Right cardiac atrium (tissue), 5 donors: Measurements from ENCODE around the gene PRDM16. TPM values are rescaled to one million over a fixed set of nuclear protein-coding genes. Genes with fewer than 3 reads are reported as not detected.

ENCODE experiments used
- ATAC-seq, 2 donors: fragments of 200-7000 bp; cut with Tn5 transposase; one replicate each; pipeline versions ENCODE4 v1.8.0 to v1.9.1; 2020; ENCODE audit warnings: moderate library complexity in 2 of 2, mild to moderate bottlenecking in 1 of 2
- DNase-seq, 3 donors: peaks; one replicate each; pipeline ENCODE4 v3.0.0-alpha.2; 2020
- H3K27ac ChIP-seq: one replicate; pipeline ENCODE4 v1.5.1; 2013; ENCODE audit warnings: mild to moderate bottlenecking, low read length, control low read depth, moderate library complexity
- H3K27me3 ChIP-seq: one replicate; pipeline ENCODE4 v1.6.1; 2013; ENCODE audit not compliant: control insufficient read depth, insufficient read depth
- H3K4me1 ChIP-seq: one replicate; pipeline ENCODE4 v1.6.1; 2013; ENCODE audit warnings: low read length; ENCODE audit not compliant: control insufficient read depth, insufficient read depth
- H3K4me3 ChIP-seq: one replicate; pipeline ENCODE4 v1.5.1; 2013; ENCODE audit warnings: low read length, control low read depth
- H3K9me3 ChIP-seq: one replicate; pipeline ENCODE4 v1.6.1; 2013; ENCODE audit warnings: low read length; ENCODE audit not compliant: control insufficient read depth
- WGBS: extraction: QIAGEN DNeasy Blood & Tissue Kit; methylation state at CpG from one replicate; pipeline ENCODE4 v1.1.7; 2013; 5-methylcytosine and 5-hydroxymethylcytosine counted together
- intact Hi-C, 4 donors: fragments of 100-400 bp; cut with DNase I; formaldehyde crosslinking; loops; one replicate each; pipeline versions ENCODE4 v1.11.0 to v1.14.0; 2022 to 2023
- polyA plus RNA-seq: library from polyadenylated mRNA; stranded (reverse); fragments of 200-250 nt; gene quantifications from one replicate; pipeline ENCODE4 v1.2.3, GENCODE V29; 2013
- total RNA-seq, 4 donors: library from RNA; stranded (reverse); fragmentation: NEBNext Ultra II Directional; extraction: Animal tissue kit (Norgen Biotek cat#: 25700); gene quantifications; one replicate each; pipeline ENCODE4 v1.2.1, GENCODE V29; 2021
- donor health status: healthy with polysubstance abuse.
- donor health status: DM: no; HTN: yes; CAD: no.
- donor health status: DM: no; HTN: no; CAD: no.
- donor health status: DM: no; HTN: yes; CAD: no; lungs with severe emphysema.
- donor health status: DM: yes; HTN: yes; CAD: no.

Gene PRDM16
- total and polyA plus RNA-seq, 5 donors: 1.1 to 2.9 (median 1.9) TPM

DNA sequence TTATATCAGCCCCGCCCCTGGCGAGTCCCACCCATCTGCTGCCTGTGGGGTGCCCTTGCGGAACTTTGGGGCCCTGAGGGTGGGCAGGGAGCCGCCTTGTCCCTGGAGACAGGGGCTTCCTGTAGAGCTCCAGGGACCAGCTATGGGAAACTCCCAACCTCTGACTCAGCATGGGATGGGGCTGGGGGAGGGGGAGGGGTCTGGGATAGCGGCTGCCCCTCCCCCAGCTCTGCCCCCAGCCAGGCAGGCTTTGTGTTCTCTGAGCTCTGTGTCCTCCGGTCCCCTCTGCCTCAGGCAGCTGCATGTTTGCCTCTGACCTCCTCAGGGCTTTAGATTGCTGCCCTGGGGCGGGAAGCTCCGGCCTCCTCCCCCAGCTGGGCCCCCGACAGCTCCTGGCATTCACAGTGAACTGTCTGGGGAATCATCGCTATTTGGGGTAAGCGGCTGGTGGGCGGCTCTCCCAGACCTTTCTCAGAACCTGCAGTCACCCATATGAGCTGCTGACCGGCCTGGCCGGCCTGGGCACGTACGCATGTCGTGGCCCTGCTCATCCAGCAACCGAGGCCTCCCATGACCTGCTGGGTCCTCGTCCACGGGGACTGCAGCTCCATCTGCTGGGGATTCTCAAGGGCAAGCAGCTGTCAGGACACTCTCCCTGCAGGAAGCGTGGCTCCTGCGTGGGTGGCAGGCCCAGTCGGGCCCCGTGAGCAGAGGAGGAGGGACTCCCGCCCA, 402.5 kb downstream of the PRDM16 start:
- Histone ChIP-seq H3K4me1 (no peaks in the 10 kb centered on the region), H3K4me3 (no peak overlapping the region), H3K27ac (no peak overlapping the region), H3K9me3 (no peaks in the 10 kb centered on the region), H3K27me3 (no peaks in the 10 kb centered on the region)
- WGBS: 29% methylated on average over 25 of the region's 25 CpGs
- ATAC-seq (peak; percentile 52 to 53), DNase-seq (peak; percentile 47 to 80 (median 69))
- intact Hi-C loops: no loop called here

DNA sequence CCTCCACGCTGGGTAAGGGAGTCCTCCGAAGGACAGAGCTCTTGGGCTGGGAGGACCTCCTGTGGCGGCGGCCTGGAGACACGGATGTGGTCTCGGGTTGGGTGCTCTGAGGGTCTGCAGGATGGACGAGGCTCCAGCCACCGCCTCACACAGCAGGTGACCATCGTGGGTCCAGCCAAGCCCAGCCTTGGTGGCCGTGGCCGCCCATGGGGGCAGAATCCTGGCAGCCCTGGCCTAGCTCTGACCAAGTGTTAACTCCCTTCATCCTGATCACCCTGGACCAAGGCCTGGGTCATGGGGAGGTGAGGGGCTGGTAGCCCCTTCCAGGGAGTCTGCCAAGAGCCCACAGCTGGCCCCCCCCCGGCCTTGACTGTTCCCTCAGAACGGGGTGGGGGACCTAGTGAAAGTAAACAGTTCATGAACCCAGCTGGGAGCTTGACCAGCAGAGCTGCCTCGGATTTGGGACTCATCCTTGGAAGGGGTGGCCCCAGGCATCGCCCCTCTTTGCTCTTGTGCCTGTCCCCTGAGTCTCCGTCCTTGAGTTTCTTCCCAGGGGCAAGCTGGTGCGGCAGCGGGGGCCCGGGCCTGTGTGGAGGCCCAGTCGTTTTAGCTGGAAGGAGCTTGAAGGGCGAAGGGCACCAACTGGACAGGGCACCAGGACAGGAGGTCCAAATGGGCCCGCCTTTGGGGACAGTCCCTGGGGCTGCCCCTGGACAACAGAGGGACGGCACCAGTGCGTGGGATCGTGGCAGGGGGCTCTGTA, 403.3 kb downstream of the PRDM16 start:
- H3K27me3 ChIP-seq: no peaks in the 10 kb centered on the region
- WGBS: 75% methylated on average over 25 of the region's 25 CpGs
- no peak for ATAC-seq

DNA sequence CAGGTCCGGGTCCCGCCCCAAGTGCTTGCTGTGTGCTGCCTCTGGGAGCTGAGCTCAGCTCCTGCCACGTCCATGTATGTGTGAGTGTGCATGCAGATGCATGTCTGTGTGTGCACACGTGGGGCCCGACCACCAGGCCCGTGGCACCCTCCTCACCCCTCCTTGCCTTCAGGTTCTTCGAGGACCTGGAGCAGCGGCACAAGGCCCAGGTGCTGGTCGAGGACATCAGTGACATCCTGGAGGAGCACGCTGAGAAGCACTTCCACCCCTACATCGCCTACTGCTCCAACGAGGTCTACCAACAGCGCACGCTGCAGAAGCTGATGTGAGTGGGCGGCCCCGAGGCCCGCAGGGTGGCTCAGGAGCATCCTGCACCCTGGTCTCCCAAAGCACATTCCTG, 403.9 kb downstream of the PRDM16 start:
- no peaks in the 10 kb centered on the region for H3K27me3 ChIP-seq
- WGBS: 92% methylated on average over 17 of the region's 17 CpGs
- intact Hi-C loops: no loop called here

More for the DNA sequence above, 403.3 kb downstream of the PRDM16 start:
- H3K4me1 ChIP-seq: no peaks in the 10 kb centered on the region
- peak in 1 of 3 donors; percentile 37 for DNase-seq
- H3K9me3 ChIP-seq: no peaks in the 10 kb centered on the region
- H3K27ac ChIP-seq: no peak overlapping the region
- H3K4me3 ChIP-seq: no peak overlapping the region
- intact Hi-C loops: no loop called here

DNA sequence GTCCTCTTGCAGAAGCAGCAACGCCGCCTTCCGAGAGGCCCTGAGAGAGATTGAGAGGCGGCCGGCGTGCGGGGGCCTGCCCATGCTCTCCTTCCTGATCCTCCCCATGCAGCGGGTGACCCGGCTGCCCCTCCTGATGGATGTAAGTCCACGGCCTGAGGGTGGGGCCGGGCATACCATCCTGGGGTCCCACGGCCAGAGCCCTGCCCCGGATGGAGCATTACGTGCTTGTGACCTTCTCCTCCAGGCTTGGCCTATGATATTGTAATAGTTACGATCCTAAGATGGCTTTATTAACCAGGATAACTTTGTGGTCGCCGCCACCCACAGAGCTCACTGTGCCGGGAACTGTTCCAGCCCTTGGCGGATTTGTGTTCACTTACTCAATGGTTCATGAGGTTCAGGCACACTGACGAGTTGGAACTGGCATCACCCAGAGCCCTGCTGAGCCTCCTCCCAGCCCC, 404.4 kb downstream of the PRDM16 start:
- H3K4me1 ChIP-seq: no peaks in the 10 kb centered on the region
- peak in 2 of 3 donors; percentile 30 to 51 for DNase-seq
- no peak for ATAC-seq
- 78% methylated on average over 20 of the region's 20 CpGs for WGBS
- no peaks in the 10 kb centered on the region for H3K9me3 ChIP-seq
- intact Hi-C loops: no loop called here
- H3K27ac ChIP-seq: no peak overlapping the region
- no peak overlapping the region for H3K4me3 ChIP-seq
- H3K27me3 ChIP-seq: no peaks in the 10 kb centered on the region

More for the DNA sequence above, 403.9 kb downstream of the PRDM16 start:
- ATAC-seq (no peak), DNase-seq (peak in 2 of 3 donors; percentile 24 to 33)
- no peak overlapping the region for H3K4me3 ChIP-seq
- H3K27ac ChIP-seq: no peak overlapping the region
- H3K9me3 ChIP-seq: no peaks in the 10 kb centered on the region
- H3K4me1 ChIP-seq: no peaks in the 10 kb centered on the region

DNA sequence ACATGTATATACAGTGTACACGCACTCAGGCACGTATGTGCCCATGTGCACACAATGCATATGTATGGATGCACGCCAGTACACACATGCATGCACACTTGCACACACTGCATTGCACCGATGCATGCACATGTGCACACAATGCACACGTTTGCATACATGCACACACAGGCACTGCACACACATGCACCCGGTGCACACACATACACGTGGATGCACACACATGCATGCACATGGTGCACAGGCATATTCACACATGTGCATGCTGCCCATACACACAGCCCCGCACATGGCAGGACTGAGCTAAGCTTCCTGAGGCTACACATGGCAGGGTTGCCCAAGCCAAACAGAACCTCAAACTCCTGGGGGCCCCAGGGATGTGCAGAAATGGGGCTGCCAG, 405.0 kb downstream of the PRDM16 start:
- ATAC-seq: no peak
- H3K9me3 ChIP-seq: no peaks in the 10 kb centered on the region
- 95% methylated on average over 8 of the region's 8 CpGs for WGBS
- DNase-seq: peak in 2 of 3 donors; percentile 33 to 35
- H3K4me1 ChIP-seq: no peaks in the 10 kb centered on the region
- intact Hi-C loops: no loop called here
- H3K27me3 ChIP-seq: no peaks in the 10 kb centered on the region
- H3K27ac ChIP-seq: no peak overlapping the region
- H3K4me3 ChIP-seq: no peak overlapping the region

DNA sequence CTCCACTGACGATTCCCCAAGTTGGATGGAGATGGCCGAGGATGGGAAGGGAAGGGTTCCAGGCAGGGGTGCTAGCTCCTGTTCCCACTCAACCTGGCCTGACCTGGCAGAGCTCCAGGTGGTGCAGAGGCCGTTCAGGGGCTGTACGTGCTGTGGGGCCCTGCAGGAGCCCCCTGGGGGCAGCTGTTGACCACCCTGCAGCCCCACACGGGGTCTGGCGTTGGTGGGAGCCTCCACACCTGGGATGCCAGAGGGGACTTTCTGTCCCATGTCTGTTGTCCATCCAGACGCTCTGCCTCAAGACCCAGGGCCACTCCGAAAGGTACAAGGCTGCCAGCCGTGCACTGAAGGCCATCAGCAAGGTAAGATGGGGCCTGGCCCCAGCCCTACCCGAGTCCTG, 405.4 kb downstream of the PRDM16 start:
- intact Hi-C loops: no loop called here
- WGBS: 71% methylated on average over 10 of the region's 10 CpGs
- Histone ChIP-seq H3K9me3 (no peaks in the 10 kb centered on the region), H3K4me1 (no peaks in the 10 kb centered on the region), H3K4me3 (no peak overlapping the region), H3K27ac (no peak overlapping the region), H3K27me3 (no peaks in the 10 kb centered on the region)
- DNase-seq (peak in 2 of 3 donors; percentile 41 to 52), ATAC-seq (no peak)

DNA sequence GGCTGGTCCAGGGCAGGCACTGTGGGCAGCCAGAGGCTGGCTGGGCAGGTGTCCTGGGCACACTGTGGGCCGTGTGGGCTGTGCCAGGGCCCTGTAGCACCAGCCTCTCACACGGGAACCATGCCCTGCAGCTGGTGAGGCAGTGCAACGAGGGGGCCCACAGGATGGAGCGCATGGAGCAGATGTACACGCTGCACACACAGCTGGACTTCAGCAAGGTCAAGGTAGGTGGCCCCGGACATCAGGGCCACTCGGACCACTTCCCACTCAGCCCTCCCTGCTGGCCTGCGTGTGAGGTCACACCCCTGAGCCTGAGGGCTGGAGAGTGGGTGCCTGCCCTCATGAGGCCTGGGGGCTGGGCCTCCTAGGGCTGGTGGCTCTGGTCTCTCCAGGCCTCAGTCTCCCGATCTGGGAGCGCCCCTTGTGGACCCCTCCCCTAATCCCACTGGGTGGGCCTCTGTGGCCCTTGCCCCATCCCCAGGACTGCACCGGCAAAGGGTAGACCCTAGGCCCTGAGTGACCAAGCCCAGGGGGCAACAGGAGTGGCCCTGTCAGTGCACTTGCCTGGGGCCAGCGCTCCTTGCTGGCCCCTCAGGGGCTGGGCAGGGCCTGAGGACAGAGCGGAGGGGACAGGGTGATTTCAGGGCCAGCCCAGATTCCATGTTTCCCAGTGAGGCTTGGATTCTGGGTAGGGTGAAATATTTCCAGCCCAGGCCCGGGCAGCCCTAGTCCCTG, 407.0 kb downstream of the PRDM16 start:
- no peaks in the 10 kb centered on the region for H3K9me3 ChIP-seq
- DNase-seq (no peak), ATAC-seq (no peak)
- H3K27ac ChIP-seq: no peak overlapping the region
- intact Hi-C loops: no loop called here
- H3K4me3 ChIP-seq: no peak overlapping the region
- H3K27me3 ChIP-seq: no peaks in the 10 kb centered on the region
- 91% methylated on average over 14 of the region's 14 CpGs for WGBS
- no peaks in the 10 kb centered on the region for H3K4me1 ChIP-seq

DNA sequence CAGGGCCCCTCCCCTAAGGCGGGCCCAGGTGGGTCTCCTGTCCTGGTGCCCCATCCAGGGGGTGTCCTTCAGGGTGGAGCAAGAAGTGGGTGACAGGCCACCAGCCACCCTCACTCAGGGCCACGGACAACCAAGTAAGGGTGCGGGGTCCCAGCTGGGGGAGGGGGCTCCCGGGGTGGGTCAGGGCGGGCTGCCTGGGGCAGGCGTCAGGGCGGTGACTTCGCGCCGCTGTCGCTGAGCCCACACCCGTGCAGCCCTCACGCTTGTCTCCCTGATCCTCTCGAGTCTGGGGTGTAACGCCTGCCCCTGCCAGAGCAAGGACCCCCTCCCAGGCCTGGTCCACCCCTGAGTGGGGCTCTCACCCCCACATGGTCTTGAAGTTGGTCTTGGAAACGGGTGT, 407.7 kb downstream of the PRDM16 start:
- WGBS: 89% methylated on average over 16 of the region's 16 CpGs
- H3K27me3 ChIP-seq: no peaks in the 10 kb centered on the region

DNA sequence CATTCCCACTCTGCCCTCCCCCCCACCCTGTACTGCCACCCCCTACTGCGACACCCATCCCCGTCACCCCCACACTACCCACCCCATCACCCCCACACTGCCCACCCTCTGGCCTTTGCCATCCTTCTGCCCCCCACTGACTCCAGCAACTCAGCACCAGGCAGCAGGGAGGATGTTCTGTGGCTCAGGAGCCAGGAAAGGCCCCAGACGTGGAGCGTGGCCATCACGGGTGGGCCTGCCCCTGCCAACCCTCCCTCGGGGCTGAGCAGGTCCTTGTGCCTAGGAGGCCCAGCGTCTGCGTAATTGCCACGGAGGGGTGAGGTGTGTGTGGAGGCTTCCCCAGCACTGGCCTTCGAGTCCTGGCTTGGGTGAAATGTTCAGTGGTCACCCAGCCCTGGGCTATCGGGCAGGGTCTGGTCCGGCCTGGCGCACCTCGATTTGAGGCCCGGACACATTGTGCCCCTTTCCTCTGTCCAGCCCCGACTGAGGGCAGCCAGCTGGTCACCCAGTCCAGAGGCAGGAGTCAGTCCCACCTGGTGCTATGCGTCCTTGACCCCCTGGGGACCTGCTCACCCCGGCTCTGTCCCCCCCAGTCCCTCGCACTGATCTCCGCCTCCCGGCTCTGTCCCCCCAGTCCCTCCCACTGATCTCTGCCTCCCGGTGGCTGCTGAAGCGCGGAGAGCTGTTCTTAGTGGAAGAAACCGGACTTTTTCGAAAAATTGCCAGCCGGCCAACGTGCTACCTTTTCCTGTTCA, 408.4 kb downstream of the PRDM16 start:
- intact Hi-C loops: no loop called here
- ATAC-seq: no peak
- WGBS: 65% methylated on average over 28 of the region's 28 CpGs

More for the DNA sequence above, 407.7 kb downstream of the PRDM16 start:
- H3K4me3 ChIP-seq: no peak overlapping the region
- H3K9me3 ChIP-seq: no peaks in the 10 kb centered on the region
- H3K4me1 ChIP-seq: no peaks in the 10 kb centered on the region
- DNase-seq (no peak), ATAC-seq (no peak)
- no peak overlapping the region for H3K27ac ChIP-seq
- intact Hi-C loops: no loop called here

DNA sequence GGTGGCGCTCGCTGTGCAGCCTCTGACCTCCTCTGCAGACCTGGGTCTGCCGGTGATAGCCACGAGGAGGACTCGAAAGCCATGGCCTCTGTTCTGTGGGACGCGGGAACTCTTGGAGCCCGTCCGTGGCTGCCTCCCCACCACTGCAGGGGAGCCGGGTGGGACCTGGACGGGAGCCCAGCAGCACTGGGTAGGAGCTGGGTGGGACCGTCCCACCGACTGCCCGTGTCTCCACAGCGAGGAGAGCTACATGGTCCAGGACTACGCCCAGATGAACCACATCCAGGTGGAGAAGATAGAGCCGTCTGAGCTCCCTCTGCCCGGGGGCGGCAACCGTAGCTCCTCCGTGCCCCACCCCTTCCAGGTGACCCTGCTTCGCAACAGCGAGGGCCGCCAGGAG, 409.2 kb downstream of the PRDM16 start:
- DNase-seq: no peak
- H3K4me1 ChIP-seq: no peaks in the 10 kb centered on the region
- ATAC-seq: no peak
- WGBS: 70% methylated on average over 24 of the region's 24 CpGs
- H3K4me3 ChIP-seq: no peak overlapping the region
- no peaks in the 10 kb centered on the region for H3K27me3 ChIP-seq
- intact Hi-C loops: no loop called here
- H3K9me3 ChIP-seq: no peaks in the 10 kb centered on the region
- H3K27ac ChIP-seq: no peak overlapping the region

More for the DNA sequence above, 408.4 kb downstream of the PRDM16 start:
- H3K4me3 ChIP-seq: no peak overlapping the region
- H3K27ac ChIP-seq: no peak overlapping the region
- H3K4me1 ChIP-seq: no peaks in the 10 kb centered on the region
- H3K9me3 ChIP-seq: no peaks in the 10 kb centered on the region
- no peak for DNase-seq
- H3K27me3 ChIP-seq: no peaks in the 10 kb centered on the region
